Calu3 (cell line): ENCODE data around the gene FOXC2. TPM values are rescaled to one million over a fixed set of nuclear protein-coding genes. Genes with fewer than 3 reads are reported as not detected.

Source experiments
- BruUV-seq: library from RNA; stranded (reverse); fragments of 400-500 nt; replicated peaks from 2 replicates; lab custom pipeline; 2021; lab: Mats Ljungman, UMichigan
- CTCF ChIA-PET: fragments of 300-600 bp; sonication (Branson Sonifier 250); formaldehyde crosslinking; loops from one replicate; lab custom pipeline; 2022; ENCODE audit warnings: antibody characterized with exemption; lab: Charles Lee
- DNase-seq: peaks from one replicate; pipeline ENCODE4 v3.0.0; 2022
- H3K27ac Mint-ChIP-seq: one replicate; pipeline ENCODE4 v1.8.0; 2022; ENCODE audit warnings: mixed read lengths; ENCODE audit not compliant: unreplicated experiment
- H3K27me3 Mint-ChIP-seq: one replicate; pipeline ENCODE4 v1.8.0; 2022; ENCODE audit warnings: mixed read lengths; ENCODE audit not compliant: unreplicated experiment
- H3K36me3 Mint-ChIP-seq: one replicate; pipeline ENCODE4 v1.8.0; 2022; ENCODE audit warnings: mild to moderate bottlenecking, moderate library complexity, mixed read lengths; ENCODE audit not compliant: insufficient read depth, unreplicated experiment
- H3K4me1 Mint-ChIP-seq: one replicate; pipeline ENCODE4 v1.8.0; 2022; ENCODE audit warnings: mild to moderate bottlenecking, low read depth, mixed read lengths; ENCODE audit not compliant: unreplicated experiment
- H3K4me3 Mint-ChIP-seq: one replicate; pipeline ENCODE4 v1.8.0; 2022; ENCODE audit warnings: mild to moderate bottlenecking, low read depth, moderate library complexity, mixed read lengths; ENCODE audit not compliant: unreplicated experiment
- H3K9me3 Mint-ChIP-seq: one replicate; pipeline ENCODE4 v1.8.0; 2022; ENCODE audit warnings: low read depth, mixed read lengths; ENCODE audit not compliant: unreplicated experiment
- intact Hi-C: fragments of 100-400 bp; cut with micrococcal nuclease; formaldehyde crosslinking; loops from one replicate; pipeline ENCODE4 v1.10.0; 2022; ENCODE audit not compliant: unreplicated experiment
- total RNA-seq: library from RNA; stranded (reverse); gene quantifications from 2 replicates; pipeline ENCODE4 v1.2.3, GENCODE V29; 2022
- TF ChIP-seq, protein P1 (sequence below): fragments of 200-600 bp; IDR thresholded peaks from one replicate; pipeline ENCODE4 v1.8.0; 2022; ENCODE audit warnings: antibody characterized with exemption; ENCODE audit not compliant: unreplicated experiment

Gene FOXC2
- total RNA-seq, 1 experiment from 2014 or later = 10.9 TPM

DNA sequence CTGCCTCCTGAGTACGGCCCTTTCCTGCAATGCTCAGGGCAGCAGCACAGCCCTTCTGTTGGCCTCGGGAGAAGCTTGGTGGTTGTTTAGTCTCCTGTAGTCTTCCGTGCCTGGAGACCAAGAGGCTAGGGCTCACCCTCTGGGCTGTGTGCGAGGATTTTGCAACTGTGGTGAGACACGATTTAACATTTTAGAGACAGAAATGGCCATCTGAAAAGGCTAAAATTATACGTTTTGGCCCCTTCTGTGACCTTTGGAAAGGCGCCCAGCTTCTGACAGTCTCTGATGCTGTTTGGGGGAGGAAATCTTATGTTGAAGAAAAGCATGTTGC is 44.9 kb downstream of the FOXC2 start:
- H3K9me3 Mint-ChIP-seq = peaks cover 4% of the 10 kb centered on the region
- intact Hi-C loops = no loop called here
- H3K4me1 Mint-ChIP-seq = peaks cover 7% of the 10 kb centered on the region
- no peaks in the 10 kb centered on the region for H3K27me3 Mint-ChIP-seq
- H3K4me3 Mint-ChIP-seq = no peak overlapping the region
- no peak overlapping the region for H3K27ac Mint-ChIP-seq
- CTCF ChIA-PET = no interaction called here
- no TSS peak for BruUV-seq
- H3K36me3 Mint-ChIP-seq = no peaks in the 10 kb centered on the region
- TF ChIP-seq, protein P1, sequence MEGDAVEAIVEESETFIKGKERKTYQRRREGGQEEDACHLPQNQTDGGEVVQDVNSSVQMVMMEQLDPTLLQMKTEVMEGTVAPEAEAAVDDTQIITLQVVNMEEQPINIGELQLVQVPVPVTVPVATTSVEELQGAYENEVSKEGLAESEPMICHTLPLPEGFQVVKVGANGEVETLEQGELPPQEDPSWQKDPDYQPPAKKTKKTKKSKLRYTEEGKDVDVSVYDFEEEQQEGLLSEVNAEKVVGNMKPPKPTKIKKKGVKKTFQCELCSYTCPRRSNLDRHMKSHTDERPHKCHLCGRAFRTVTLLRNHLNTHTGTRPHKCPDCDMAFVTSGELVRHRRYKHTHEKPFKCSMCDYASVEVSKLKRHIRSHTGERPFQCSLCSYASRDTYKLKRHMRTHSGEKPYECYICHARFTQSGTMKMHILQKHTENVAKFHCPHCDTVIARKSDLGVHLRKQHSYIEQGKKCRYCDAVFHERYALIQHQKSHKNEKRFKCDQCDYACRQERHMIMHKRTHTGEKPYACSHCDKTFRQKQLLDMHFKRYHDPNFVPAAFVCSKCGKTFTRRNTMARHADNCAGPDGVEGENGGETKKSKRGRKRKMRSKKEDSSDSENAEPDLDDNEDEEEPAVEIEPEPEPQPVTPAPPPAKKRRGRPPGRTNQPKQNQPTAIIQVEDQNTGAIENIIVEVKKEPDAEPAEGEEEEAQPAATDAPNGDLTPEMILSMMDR = no peak
- DNase-seq = no peak

DNA sequence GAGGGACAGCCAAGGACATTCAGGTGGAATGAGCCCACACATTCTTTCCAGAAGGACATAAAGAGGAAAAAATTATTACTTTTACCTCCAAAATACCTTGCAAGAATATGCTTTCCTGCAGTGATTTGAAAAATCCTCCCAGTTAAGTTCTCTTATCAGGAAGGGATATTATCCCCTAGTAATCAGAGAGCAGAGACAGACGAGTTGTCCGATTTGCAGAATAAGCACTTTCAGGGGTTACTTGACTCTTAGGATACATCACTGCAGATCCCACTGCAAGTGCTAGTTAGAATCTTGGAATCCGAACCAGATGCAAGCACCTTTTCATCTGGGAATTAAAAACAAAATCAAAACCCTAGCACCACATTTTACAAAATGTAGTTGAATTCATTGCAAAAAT is 45.3 kb downstream of the FOXC2 start:
- H3K4me3 Mint-ChIP-seq = no peak overlapping the region
- BruUV-seq = no TSS peak
- CTCF ChIA-PET = no interaction called here
- H3K36me3 Mint-ChIP-seq = no peaks in the 10 kb centered on the region
- H3K9me3 Mint-ChIP-seq = peaks cover under 1% of the 10 kb centered on the region
- H3K27me3 Mint-ChIP-seq = no peaks in the 10 kb centered on the region
- TF ChIP-seq, protein P1 = no peak
- DNase-seq = no peak
- peaks cover 7% of the 10 kb centered on the region for H3K4me1 Mint-ChIP-seq
- intact Hi-C loops = no loop called here
- no peak overlapping the region for H3K27ac Mint-ChIP-seq

DNA sequence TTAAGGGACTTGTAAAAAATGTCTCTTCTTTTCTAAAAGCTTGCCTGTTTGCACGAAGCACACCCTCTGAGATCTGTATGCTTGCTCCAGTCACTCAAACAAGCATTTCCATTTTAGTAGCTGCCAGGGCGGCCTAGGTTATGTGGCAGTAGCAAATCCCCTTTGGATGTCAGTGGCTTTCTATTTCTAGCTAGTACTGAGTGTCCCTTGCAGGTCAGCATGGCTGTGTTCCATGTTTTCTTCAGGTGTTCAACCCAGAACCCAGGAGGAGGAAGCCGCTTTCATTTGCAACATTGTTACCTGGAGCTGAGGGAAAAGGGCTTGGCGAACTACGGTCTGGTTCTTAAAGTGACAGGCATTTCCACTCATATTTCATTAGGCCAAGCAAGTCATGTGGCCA is 48.1 kb downstream of the FOXC2 start:
- no peaks in the 10 kb centered on the region for H3K27me3 Mint-ChIP-seq
- H3K27ac Mint-ChIP-seq = no peak overlapping the region
- H3K4me3 Mint-ChIP-seq = no peak overlapping the region
- CTCF ChIA-PET = no interaction called here
- no TSS peak for BruUV-seq
- H3K4me1 Mint-ChIP-seq = no peaks in the 10 kb centered on the region
- no peaks in the 10 kb centered on the region for H3K9me3 Mint-ChIP-seq
- TF ChIP-seq, protein P1 = no peak
- intact Hi-C loops = no loop called here
- no peak for DNase-seq
- H3K36me3 Mint-ChIP-seq = no peaks in the 10 kb centered on the region

DNA sequence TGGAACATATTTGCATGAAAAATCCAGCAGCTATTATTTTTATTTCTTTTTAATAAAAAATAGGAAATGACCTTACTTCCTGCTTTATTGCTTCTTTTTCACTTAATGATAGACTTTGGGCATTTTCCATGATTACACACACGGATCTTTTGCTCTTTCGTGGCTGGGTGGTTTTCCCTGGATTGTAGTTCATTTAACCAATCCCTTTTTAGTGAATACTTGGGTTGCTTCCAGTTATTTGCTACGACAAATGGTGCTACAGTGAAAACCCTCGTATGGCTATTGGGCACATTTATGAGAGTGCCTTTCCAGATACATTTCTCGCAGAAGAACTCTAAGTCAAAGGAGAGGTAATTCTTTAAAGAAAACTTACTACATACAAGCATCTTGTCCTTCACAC is 50.3 kb downstream of the FOXC2 start:
- intact Hi-C loops = no loop called here
- CTCF ChIA-PET = no interaction called here
- Mint-ChIP-seq H3K4me3 (no peak overlapping the region), H3K9me3 (no peaks in the 10 kb centered on the region), H3K4me1 (no peaks in the 10 kb centered on the region), H3K27me3 (no peaks in the 10 kb centered on the region), H3K27ac (no peak overlapping the region), H3K36me3 (no peaks in the 10 kb centered on the region)
- TF ChIP-seq, protein P1 = no peak
- no TSS peak for BruUV-seq
- no peak for DNase-seq
